Stimulated activated CD8-positive, alpha-beta memory T cell treated with anti-CD3 and anti-CD28 coated beads, Interleukin-4, amount 100 ng/mL, for 1 hour (primary cell): ENCODE measurements around the gene ZNF133.

ENCODE experiments used
- DNase-seq, 2 donors: peaks; one replicate each; pipeline ENCODE4 v3.0.0-alpha.2; 2020; ENCODE audit warnings: low read depth in 2 of 2, low spot score in 1 of 2

Gene ZNF133

DNA sequence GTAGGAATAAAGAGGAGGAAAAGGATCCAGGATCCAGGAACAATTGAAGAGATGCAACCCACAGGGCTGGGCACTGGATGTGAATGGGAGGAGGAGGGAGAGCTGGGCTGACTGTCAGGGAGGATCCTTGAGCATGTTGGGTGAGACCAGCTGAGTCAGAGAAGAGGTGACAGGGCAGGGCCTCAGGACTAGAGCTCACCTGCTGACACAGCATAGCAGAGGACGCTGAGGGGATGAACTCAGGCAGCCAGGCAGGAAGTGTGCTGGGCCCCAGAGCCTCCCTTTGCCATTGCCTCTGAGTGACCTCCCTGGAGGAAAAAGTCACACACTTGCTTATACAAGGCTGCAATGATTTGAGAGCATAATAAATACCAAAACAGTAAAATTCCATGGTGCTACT, 72.3 kb downstream of the ZNF133 start:
- no peak for DNase-seq

- DNase-seq = no peak
Measured at GRCh38 chr20:18361678-18362077, 73.4 kb downstream of the ZNF133 start.

- no peak for DNase-seq
Measured at GRCh38 chr20:18362916-18363315, 74.6 kb downstream of the ZNF133 start.

DNA sequence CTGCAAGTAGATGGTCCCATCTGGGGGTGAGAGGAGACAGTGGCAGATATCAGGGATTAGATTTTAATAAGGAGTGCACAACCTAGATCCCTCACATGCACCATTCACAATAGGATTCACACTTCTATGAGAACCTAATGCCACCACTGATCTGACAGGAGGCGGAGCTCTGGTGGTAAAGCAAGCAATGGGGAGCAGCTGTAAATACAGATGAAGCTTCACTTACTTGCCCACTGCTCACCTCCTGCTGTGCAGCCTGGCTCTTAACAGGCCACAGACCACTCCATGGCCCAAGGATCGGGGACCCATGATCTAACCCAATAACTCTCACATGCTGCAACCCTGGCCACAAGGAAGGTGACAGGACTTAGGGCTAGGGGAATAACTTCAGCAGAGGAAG, 75.4 kb downstream of the ZNF133 start:
- no peak for DNase-seq

- no peak for DNase-seq
Measured at GRCh38 chr20:18364768-18365167, 76.4 kb downstream of the ZNF133 start.
